Rectal smooth muscle tissue (tissue), 1 donor: ENCODE results near the gene SRGAP2B.
"Not testable (repeated sequence)": the region's sequence is repeated elsewhere in the genome, so short reads cannot be mapped to it uniquely, and the experiment has no call there.

Experiments used
- H3K27ac ChIP-seq: one replicate; pipeline ENCODE4 v1.7.0; 2013; ENCODE audit warnings: low read depth, low read length, inconsistent platforms
- H3K27me3 ChIP-seq: one replicate; pipeline ENCODE4 v1.7.0; 2013; ENCODE audit warnings: low read length; ENCODE audit not compliant: control insufficient read depth, insufficient read depth
- H3K36me3 ChIP-seq: one replicate; pipeline ENCODE4 v1.7.0; 2013; ENCODE audit warnings: low read length; ENCODE audit not compliant: control insufficient read depth, insufficient read depth
- H3K4me1 ChIP-seq: one replicate; pipeline ENCODE4 v1.7.0; 2013; ENCODE audit warnings: low read length; ENCODE audit not compliant: control insufficient read depth, insufficient read depth
- H3K4me3 ChIP-seq: one replicate; pipeline ENCODE4 v1.7.0; 2013; ENCODE audit warnings: low read length
- H3K9ac ChIP-seq: one replicate; pipeline ENCODE4 v1.7.0; 2013; ENCODE audit warnings: low read length

SRGAP2B gene

DNA sequence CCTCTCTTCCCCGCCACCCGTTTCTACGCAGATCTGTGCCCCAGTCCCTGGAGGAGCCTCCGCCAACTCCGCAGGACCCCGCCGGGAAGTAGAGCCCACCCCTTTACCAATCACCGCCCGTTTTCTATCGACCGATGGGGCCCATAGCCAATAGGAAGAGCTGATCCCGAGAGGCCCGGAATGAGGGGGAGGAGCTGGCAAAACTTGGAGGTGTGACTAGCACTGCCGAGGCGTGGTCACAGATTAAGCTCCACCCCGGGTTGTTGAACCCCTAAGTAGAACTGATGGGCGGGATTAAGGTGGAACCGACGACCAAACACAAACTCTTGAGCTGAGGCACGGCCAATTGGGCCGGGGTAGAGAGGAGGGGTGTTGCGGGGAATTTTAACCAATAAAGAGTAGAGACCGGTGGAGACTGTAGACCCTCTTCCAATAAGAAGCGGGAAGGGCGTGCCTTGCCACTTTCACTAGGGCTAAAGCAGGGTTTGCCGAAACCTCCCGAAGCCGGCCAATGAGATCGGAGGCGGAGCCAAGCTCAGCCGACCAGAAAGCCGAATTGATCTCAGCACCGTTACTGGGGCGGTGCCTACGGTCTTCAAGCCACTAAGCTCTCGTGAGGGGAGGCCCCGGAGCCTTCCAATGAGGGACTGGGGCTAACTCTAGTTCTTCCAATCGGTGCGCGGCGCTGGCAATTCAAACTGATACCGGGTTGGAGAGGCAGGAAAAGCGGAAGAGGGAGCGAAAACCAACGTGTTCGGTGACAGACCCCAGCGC, at the start of gene SRGAP2B, which contains the start of gene FAM72D:
TSS of gene SRGAP2B (minus strand) at position 45 of the 774 bp plus-strand sequence. CDS start 2,427 bp downstream, outside the sequence.
TSS of gene FAM72D (plus strand) at position 691 of the 774 bp plus-strand sequence. CDS start 874 bp downstream, outside the sequence.
- H3K27ac ChIP-seq, H3K9ac ChIP-seq, H3K27me3 ChIP-seq, H3K4me1 ChIP-seq, H3K36me3 ChIP-seq: not testable (repeated sequence)
- peak within 1 kb of the TSS; percentile 27 for H3K4me3 ChIP-seq

DNA sequence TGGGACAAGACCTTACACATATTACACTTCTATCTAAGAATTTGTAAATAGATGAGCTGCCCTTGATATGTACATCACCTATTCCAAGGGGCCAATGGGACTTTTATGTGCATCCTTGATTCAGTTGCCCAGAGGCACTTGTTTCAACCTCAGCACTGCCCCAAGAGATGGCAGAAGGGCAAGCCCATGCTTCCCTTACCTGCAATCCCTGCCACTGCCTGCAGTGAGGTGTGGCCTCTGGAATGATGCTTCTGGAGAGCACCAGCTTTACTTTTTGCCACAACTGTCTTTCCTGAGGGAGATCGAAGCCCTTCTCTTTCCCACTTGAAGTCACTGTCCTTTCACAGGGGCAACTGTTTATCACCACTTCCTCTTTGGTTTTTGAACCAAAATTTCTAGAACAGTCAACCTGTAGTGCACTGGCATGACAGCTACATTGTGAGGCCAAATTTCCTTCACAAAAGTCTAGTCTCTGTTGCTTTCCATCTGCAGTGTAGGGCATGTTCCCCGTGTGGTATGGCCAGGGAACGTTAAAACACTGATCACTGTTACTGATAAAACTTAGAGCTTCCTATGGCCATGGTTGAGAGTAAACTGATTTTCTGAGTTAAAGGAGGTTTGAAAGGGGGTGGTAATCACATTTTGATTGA, 49.3 kb upstream of the SRGAP2B start:
- H3K4me3 ChIP-seq, H3K4me1 ChIP-seq, H3K27me3 ChIP-seq, H3K36me3 ChIP-seq, H3K9ac ChIP-seq, H3K27ac ChIP-seq: not testable (repeated sequence)

- H3K4me3 ChIP-seq, H3K27me3 ChIP-seq, H3K4me1 ChIP-seq: not testable (repeated sequence)
Measured at GRCh38 chr1:145140549-145140948, 45.4 kb upstream of the SRGAP2B start.

DNA sequence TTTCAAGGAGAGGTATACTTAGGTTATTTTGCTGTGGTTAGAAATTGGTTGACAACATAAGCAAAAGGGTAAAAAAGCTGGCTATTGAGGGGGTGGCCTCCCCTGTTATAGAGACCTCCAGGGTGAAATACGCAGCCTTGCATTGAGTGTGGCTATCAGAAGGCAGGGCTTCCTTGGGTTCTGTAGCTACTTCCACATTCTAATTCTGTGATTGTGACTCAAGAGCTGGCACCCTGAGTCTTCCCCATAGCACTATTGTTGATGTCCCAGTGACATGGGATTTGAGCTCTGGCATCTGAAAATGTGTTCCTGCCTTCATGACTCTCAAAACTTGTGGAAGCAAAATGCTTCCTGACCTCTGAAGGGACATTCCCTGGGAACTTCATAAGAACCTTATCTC, 39.3 kb upstream of the SRGAP2B start:
- not testable (repeated sequence) for H3K36me3 ChIP-seq, H3K4me1 ChIP-seq, H3K27me3 ChIP-seq, H3K27ac ChIP-seq, H3K4me3 ChIP-seq, H3K9ac ChIP-seq

More at GRCh38 chr1:145140549-145140948, 45.4 kb upstream of the SRGAP2B start:
- not testable (repeated sequence) for H3K27ac ChIP-seq, H3K36me3 ChIP-seq, H3K9ac ChIP-seq

DNA sequence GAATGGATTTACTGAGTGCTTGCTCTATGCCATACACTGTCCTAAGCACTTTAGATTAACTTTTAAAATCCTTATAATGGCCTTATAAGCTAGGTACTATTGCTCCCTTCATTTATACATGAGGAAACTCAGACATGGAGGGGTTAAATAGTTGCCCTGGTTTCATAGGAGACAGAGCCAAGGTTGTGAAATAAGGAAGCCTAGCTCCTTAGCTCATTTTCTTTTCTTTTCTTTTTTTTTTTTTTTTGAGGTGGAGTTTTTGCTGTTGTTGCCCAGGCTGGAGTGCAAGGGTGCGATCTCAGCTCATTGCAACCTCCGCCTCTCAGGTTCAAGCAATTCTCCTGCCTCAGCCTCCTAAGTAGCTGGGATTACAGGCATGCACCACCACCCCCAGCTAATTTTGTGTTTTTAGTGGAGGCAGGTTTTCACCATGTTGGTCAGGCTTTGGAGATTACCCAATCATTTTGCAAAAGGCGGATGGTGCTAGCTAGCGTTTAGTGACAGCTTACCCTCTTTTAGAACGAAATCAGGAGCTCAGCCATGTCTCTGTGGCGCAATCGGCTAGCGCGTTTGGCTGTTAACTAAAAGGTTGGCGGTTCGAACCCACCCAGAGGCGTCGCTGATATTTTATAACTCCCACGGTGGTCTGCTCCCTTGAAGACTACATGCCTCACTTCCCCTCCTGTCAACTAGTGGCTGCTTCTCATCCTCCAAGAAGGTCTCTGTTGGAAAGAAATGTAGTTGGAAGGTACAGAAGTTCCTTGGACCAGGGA, 33.8 kb upstream of the SRGAP2B start:
- H3K27ac ChIP-seq, H3K4me1 ChIP-seq, H3K27me3 ChIP-seq, H3K9ac ChIP-seq, H3K36me3 ChIP-seq, H3K4me3 ChIP-seq: not testable (repeated sequence)

DNA sequence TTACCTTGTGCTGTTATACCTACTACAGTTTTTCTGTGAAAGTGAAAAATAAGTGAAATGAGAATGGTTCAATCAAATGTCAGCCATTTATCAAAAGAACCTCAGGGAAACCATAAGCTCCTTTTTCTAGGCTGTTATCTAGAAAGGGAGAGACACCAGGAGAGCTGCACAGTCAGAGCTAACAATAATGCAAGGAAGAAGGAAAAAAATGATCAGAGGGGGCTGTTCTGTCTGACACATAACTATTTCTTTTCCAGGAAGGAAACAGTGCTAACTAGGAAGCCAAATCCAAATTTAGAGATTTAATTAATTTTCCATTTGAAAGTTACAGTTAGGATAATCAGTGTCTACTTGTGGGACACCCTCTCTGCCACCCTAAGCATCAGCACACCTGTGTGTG, 32.0 kb upstream of the SRGAP2B start:
- H3K27me3 ChIP-seq, H3K4me3 ChIP-seq, H3K36me3 ChIP-seq, H3K27ac ChIP-seq, H3K9ac ChIP-seq, H3K4me1 ChIP-seq: not testable (repeated sequence)

DNA sequence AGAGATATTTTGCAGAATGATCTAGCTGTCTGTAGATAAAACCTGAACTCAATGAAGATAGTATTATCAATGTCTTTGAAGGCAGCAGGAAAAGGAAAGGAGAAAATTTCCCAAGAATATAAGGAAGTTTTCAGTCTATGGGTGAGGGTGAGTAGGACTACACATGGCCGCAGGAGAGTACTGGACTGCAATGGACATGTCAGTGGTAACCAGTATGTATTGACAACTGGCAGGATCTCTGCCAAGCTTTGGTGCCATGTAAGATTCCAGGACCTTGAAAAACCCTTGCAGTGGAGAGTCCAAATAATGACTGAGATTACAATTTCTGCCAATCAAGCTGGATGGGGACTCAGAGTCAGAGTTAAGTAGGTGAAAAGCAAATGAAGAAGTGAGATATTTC, 30.0 kb upstream of the SRGAP2B start:
- not testable (repeated sequence) for H3K27ac ChIP-seq, H3K4me3 ChIP-seq, H3K36me3 ChIP-seq, H3K4me1 ChIP-seq, H3K9ac ChIP-seq, H3K27me3 ChIP-seq

- not testable (repeated sequence) for H3K9ac ChIP-seq, H3K4me3 ChIP-seq, H3K27me3 ChIP-seq, H3K36me3 ChIP-seq, H3K4me1 ChIP-seq, H3K27ac ChIP-seq
Measured at GRCh38 chr1:145123992-145124641, 29.0 kb upstream of the SRGAP2B start.

DNA sequence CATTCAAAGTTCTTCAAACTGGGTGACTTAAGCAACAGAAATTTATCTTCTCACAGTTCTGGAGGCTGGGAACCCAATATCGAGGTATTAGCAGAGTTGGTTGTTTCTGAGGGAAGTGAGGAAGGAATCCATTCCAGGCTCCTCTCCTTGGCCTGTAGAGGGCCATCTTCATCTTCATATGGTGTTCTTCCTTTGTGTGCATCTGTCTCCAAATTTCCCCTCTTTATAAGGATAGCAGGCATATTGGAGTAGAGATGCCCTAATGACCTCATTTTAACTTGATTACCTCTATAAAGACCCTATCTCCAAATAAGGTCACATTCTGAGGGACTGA, 27.9 kb upstream of the SRGAP2B start:
- not testable (repeated sequence) for H3K36me3 ChIP-seq, H3K27ac ChIP-seq, H3K4me1 ChIP-seq, H3K9ac ChIP-seq, H3K27me3 ChIP-seq, H3K4me3 ChIP-seq

DNA sequence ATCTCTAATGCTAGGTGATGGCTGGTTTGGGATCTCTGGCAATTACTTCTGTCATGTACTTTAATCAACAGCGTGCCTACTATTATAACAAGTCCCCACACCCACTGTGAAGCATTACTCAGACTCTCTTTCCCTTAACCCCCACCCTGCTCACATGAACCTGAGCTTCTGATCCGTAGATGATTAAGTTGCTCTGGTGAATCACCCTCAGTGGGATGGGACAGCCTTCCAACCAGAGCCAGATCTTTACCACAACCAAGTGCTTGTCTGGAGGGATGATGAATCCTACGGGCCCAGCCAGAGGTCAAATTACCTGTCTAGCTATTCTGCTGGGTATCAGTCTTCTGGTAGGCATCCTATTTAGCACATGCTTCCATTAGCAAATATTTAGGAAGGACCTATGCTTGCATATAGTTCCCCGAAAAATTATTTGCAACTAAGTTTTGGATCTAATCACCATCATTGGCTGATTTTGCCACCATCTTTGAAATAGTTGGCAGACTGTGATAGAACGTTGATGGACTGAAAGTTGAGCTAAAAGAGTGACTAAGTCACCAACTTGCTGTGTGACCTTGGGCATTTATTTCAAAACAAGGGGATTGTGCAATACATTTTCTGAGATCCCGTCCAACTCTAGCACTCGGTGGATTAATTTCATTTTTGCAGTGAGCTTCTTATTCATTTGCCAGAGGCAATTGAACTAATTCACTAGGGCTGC, 27.4 kb upstream of the SRGAP2B start:
- H3K9ac ChIP-seq, H3K27ac ChIP-seq, H3K4me3 ChIP-seq, H3K4me1 ChIP-seq, H3K27me3 ChIP-seq, H3K36me3 ChIP-seq: not testable (repeated sequence)

DNA sequence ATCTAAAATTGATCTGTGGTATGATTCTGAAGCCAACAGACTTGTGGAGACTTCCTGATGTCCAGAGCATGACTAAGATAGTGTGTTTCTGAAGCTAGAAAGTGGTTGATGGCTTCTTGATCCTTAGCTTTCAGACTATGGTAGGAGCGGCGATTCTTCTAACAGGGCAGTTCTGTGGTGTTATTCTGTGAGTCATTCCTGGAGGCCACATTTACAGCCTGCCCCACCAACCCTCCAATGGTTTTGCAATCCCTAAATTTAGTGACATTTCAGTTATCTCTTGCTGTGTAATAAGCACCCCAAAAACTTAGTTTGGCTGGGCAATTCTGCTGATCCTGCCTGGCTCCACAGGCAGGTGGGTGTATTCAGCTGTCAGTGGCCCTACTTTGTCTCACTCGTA, 24.7 kb upstream of the SRGAP2B start:
- H3K36me3 ChIP-seq, H3K4me3 ChIP-seq, H3K27ac ChIP-seq, H3K4me1 ChIP-seq, H3K9ac ChIP-seq, H3K27me3 ChIP-seq: not testable (repeated sequence)
